ENCODE measurements around the gene DNAJA3.

DNA sequence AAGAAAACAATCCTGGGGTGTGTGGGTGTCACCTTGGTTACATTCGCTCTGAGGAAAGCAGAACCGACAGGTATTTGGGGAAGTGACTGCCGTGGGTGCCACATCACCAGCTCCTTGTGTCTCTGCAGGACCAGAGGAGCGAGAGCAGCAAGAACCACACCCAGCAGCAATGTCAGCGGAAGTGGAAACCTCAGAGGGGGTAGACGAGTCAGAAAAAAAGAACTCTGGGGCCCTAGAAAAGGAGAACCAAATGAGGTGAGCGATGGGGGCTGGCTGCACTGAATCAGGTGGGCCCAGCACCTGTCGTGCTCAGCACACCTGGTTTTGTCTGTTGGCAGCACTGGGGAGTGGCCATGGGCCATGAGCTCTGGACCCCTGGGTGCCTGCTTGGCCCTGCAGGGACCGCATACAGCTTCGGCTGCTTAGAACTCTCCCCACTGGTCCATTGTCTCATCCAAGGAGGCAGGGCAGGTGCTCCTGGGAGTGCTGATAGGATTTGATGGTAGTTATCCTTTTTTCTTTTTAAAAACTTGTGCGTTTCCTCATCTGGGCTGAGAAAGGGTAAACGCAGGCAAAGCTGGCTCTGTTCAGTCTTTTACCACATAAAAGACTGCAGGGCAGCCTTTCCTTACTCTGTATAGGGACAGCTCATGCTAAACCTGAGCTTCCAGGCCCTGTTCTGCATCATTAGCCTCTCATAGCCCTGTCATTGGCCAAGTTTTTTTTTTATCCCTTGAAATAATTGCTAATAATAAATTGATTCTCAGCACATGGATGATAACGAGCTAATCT lies 79.9 kb downstream of the DNAJA3 start:
- TF ChIP-seq POLR2A (IDR thresholded peaks at IDR 0.05; ENCODE audit: low read length): no peak
- TF ChIP-seq GATA1 (IDR thresholded peaks at IDR 0.05; ENCODE audit: low read depth, low read length): no peak

Measured in erythroblast (primary cell).